ENCODE data around the gene TRIM8.

DNA sequence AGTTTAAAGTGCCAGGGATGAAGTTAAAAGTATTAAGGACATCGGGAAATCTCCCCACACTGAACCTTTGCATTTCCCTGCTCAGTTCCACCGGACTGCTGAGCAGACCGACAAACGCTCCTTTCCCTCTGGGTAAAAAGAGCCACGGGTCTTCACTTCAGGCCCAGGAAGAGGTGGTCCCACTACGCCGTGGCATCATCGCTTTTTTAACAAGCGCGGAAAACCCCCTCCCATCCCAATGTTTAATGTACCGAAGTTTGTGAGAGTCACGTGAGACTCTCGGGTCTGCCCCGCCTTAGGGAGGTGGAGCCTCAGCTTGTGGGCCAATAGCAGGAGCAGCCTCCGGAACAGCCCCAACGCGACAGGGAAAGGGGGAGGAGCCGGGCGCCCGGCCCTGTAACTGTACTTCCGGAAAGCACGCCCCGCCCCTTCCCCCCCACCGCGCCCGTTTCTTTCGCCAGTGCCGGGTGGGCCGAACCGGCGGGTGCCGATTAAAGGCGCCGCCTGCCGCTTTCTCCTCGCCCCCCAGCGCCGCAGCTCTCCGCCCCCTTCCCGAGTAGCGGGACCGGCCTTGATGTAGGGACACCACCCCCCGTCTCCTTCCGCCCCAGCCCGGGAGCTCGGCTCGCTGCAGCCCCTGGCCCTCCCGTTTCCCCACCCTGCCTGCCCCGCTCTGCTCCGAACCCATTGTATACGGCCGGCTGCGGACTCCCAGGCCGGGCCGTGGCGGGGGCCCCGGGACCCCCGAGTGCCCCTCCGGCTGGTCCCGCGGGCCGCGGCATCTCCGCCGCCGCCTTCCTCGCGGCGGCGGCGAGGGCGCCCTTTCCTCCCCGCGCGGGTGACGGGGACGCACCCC is 2.2 kb upstream of the TRIM8 start:
- TF ChIP-seq, protein P1, sequence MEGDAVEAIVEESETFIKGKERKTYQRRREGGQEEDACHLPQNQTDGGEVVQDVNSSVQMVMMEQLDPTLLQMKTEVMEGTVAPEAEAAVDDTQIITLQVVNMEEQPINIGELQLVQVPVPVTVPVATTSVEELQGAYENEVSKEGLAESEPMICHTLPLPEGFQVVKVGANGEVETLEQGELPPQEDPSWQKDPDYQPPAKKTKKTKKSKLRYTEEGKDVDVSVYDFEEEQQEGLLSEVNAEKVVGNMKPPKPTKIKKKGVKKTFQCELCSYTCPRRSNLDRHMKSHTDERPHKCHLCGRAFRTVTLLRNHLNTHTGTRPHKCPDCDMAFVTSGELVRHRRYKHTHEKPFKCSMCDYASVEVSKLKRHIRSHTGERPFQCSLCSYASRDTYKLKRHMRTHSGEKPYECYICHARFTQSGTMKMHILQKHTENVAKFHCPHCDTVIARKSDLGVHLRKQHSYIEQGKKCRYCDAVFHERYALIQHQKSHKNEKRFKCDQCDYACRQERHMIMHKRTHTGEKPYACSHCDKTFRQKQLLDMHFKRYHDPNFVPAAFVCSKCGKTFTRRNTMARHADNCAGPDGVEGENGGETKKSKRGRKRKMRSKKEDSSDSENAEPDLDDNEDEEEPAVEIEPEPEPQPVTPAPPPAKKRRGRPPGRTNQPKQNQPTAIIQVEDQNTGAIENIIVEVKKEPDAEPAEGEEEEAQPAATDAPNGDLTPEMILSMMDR (IDR thresholded peaks at IDR 0.05 in 2 of 3, conservative IDR thresholded peaks at IDR 0.05 in 1 of 3; ENCODE audit: borderline replicate concordance in 1 of 3, insufficient read depth in 1 of 3, low read depth in 2 of 3, low read length in 2 of 3) = 0 out of 6 replicates have a peak, but pooled peaks of 1 of the 3 experiments have one; percentile 6
- TF ChIP-seq POLR2AphosphoS5 (IDR thresholded peaks at IDR 0.05; ENCODE audit: low read depth, low read length) (peak; percentile 78; the same call in 1 of the 2 replicates), SIN3A (IDR thresholded peaks at IDR 0.05; ENCODE audit: low read depth) (no peak), ZNF274 (IDR thresholded peaks at IDR 0.05; ENCODE audit: low read depth, low read length) (no peak), ELF1 (IDR thresholded peaks at IDR 0.05; ENCODE audit: borderline replicate concordance, low read depth) (no peak), RAD21 (IDR thresholded peaks at IDR 0.05; ENCODE audit: low read depth) (no peak)
